Heart right ventricle (tissue), 16 donors: Measurements from ENCODE around the gene GGTLC2. TPM values are rescaled to one million over a fixed set of nuclear protein-coding genes. Genes with fewer than 3 reads are reported as not detected.

ENCODE experiments used
- ATAC-seq, 8 donors: fragments of 200-7000 bp; cut with Tn5 transposase; one replicate each; pipeline ENCODE4 v1.9.1; 2020; ENCODE audit warnings: mild to moderate bottlenecking in 8 of 8, moderate library complexity in 8 of 8, moderate number of reproducible peaks in 1 of 8
- DNase-seq, 2 donors: peaks; one replicate each; pipeline ENCODE4 v3.0.0-alpha.2; 2020
- H3K27ac ChIP-seq, 10 donors: fragments of 200-600 bp; sonication (generic) in 2 of 10; one replicate each; pipeline versions ENCODE4 v1.5.0 to v1.8.0; 2020 to 2022; ENCODE audit warnings: mild to moderate bottlenecking in 3 of 10
- H3K27me3 ChIP-seq, 7 donors: fragments of 200-600 bp; one replicate each; pipeline ENCODE4 v1.8.0; 2021 to 2022; ENCODE audit warnings: mild to moderate bottlenecking in 2 of 7
- H3K36me3 ChIP-seq, 9 donors: fragments of 200-600 bp; sonication (generic) in 1 of 9; one replicate each; pipeline versions ENCODE4 v1.5.0 to v1.8.0; 2020 to 2022; ENCODE audit warnings: mild to moderate bottlenecking in 2 of 9
- H3K4me1 ChIP-seq, 9 donors: fragments of 200-600 bp; sonication (generic) in 1 of 9; one replicate each; pipeline versions ENCODE4 v1.5.0 to v1.8.0; 2020 to 2022; ENCODE audit warnings: mild to moderate bottlenecking in 4 of 9
- H3K4me3 ChIP-seq, 10 donors: fragments of 200-600 bp; sonication (generic) in 2 of 10; one replicate each; pipeline versions ENCODE4 v1.5.0 to v1.8.0; 2020 to 2022; ENCODE audit warnings: mild to moderate bottlenecking in 7 of 10, moderate library complexity in 2 of 10
- H3K9me3 ChIP-seq, 11 donors: fragments of 200-600 bp in 10 of 11; sonication (generic) in 2 of 11; one replicate each; pipeline versions ENCODE4 v1.5.0 to v1.8.0; 2013 to 2022; ENCODE audit warnings: mild to moderate bottlenecking in 2 of 11, control low read depth in 1 of 11, moderate library complexity in 1 of 11
- WGBS, 2 donors: extraction: QIAGEN DNeasy Blood & Tissue Kit; methylation state at CpG; one replicate each; pipeline ENCODE4 v1.1.7; 2013; ENCODE audit warnings: inconsistent platforms in 1 of 2; 5-methylcytosine and 5-hydroxymethylcytosine counted together
- intact Hi-C, 10 donors: fragments of 100-400 bp; cut with DNase I; formaldehyde crosslinking; loops; one replicate each; pipeline versions ENCODE4 v1.11.1 to v1.14.2; 2022
- polyA plus RNA-seq, 2 donors: library from polyadenylated mRNA; stranded (reverse); fragments of 200-250 nt; gene quantifications; one replicate each; pipeline ENCODE4 v1.2.3, GENCODE V29; 2013
- total RNA-seq, 10 donors: library from RNA; stranded (reverse); fragmentation: NEBNext Ultra II Directional in 3 of 10; extraction: Animal tissue kit (Norgen Biotek cat#: 25700) in 3 of 10; gene quantifications; one replicate each; pipeline versions ENCODE4 v1.2.1 to v1.2.4, GENCODE V29; 2021 to 2023
- TF ChIP-seq, protein P1 (sequence below), 9 donors: fragments of 200-600 bp; sonication (generic) in 2 of 9; IDR thresholded peaks; one replicate each; pipeline versions ENCODE4 v1.5.0 to v1.8.0; 2021 to 2022; ENCODE audit warnings: antibody characterized with exemption in 9 of 9, mild to moderate bottlenecking in 5 of 9, moderate library complexity in 1 of 9
- donor health status: Arrhythmogenic right ventricular cardiomyopathy.
- donor health status: ischemic (EF 13 %, LVEDD 7.1; RV severe dilation, severe dysfunction).
- donor health status: healthy with polysubstance abuse.
- donor health status: DM: no; HTN: yes; CAD: no.
- donor health status: DM: no; HTN: no; CAD: no.
- donor health status: ischemic (EF 25% LVEDD 6.9; RV normal size, moderate dysfunction).
- donor health status: ischemic (EF 25% LVEDD 5.7; RV mildly dilated, moderate dysfunction).
- donor health status: healthy.
- donor health status: DM: yes; HTN: yes; CAD: no.
- donor health status: Ischemic cardiomyopathy.
- donor health status: ischemic (EF 35%, LVEDD 5.7; RV mildly dilated, moderate dysfunction).
- donor health status: nonischemic (EF 11% LVEDD 7.7; RV severe dilation, severe dysfunction).
- donor health status: DM: yes; HTN: yes; CAD: no.
- donor health status: PGD.
- donor health status: ischemic (EF 29% LVEDD 5.4; RV normal size, mild dysfunction).
- donor health status: nonischemic (EF 23%, LVEDD 6.1; RV moderate dilation, normal function).

The GGTLC2 gene
- total and polyA plus RNA-seq, 12 donors = not detected

DNA sequence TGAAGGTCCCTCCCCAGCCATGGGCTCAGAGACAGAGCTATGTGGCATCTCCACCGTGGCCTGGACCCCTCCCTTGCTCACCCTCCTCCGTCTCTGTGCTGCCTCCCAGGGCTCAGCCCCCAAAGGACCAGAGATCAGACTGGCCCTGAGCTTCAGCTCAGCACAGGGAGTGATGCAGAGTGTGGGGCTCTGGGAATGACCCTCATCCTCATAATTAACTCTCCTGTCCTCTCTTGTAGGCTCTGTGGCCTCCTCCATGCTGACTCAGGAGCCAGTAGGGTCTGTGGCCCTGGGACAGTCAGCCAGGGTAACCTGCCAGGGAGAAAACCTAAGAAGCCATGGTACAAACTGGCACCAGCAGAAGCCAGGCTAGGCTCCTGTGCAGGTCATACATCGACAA, 28.7 kb downstream of the GGTLC2 start:
- H3K27me3 ChIP-seq = peaks cover 0 to 18% (median 7%) of the 10 kb centered on the region in 7 donors
- H3K9me3 ChIP-seq = peaks cover 0 to 16% (median 4%) of the 10 kb centered on the region in 11 donors
- H3K27ac ChIP-seq = no peak overlapping the region
- ATAC-seq (no peak), DNase-seq (no peak)
- H3K4me3 ChIP-seq = no peak overlapping the region
- no peaks in the 10 kb centered on the region for H3K36me3 ChIP-seq
- H3K4me1 ChIP-seq = no peaks in the 10 kb centered on the region
- TF ChIP-seq, protein P1, sequence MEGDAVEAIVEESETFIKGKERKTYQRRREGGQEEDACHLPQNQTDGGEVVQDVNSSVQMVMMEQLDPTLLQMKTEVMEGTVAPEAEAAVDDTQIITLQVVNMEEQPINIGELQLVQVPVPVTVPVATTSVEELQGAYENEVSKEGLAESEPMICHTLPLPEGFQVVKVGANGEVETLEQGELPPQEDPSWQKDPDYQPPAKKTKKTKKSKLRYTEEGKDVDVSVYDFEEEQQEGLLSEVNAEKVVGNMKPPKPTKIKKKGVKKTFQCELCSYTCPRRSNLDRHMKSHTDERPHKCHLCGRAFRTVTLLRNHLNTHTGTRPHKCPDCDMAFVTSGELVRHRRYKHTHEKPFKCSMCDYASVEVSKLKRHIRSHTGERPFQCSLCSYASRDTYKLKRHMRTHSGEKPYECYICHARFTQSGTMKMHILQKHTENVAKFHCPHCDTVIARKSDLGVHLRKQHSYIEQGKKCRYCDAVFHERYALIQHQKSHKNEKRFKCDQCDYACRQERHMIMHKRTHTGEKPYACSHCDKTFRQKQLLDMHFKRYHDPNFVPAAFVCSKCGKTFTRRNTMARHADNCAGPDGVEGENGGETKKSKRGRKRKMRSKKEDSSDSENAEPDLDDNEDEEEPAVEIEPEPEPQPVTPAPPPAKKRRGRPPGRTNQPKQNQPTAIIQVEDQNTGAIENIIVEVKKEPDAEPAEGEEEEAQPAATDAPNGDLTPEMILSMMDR (IDR thresholded peaks at IDR 0.05) = no peak
- 58 to 68% methylated on average over 3 of the region's 3 CpGs for WGBS, 2 donors
- intact Hi-C loops = no loop called here

- 79 to 86% methylated on average over 2 of the region's 2 CpGs for WGBS, 2 donors
Observed at GRCh38 chr22:22673628-22674027, 29.2 kb downstream of the GGTLC2 start.

DNA sequence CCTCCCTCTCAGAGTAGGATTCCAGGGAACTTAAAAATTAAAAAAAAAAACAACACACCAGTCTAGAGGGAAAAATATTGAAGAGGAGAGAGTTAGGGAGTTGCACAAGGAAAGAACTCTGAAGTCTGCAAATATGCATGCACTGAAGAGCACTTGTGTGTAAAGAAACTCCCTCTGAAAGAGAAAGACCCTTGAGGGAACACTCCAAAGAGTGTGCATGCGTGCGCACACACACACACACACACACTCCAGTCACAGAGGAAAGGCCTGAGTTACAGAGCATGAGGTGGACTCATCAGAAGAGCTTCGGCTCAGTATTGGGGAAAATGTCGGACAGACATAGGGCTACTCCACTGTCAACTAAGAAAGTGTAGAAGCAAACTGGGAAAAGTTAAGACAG, 30.1 kb downstream of the GGTLC2 start:
- H3K9me3 ChIP-seq = peaks cover 0 to 13% (median 4%) of the 10 kb centered on the region in 11 donors
- TF ChIP-seq, protein P1 (IDR thresholded peaks at IDR 0.05) = no peak
- no peak for DNase-seq
- WGBS, 2 donors = 83 to 85% methylated on average over 4 of the region's 4 CpGs
- ATAC-seq = no peak
- peaks cover 0 to 18% (median 7%) of the 10 kb centered on the region in 7 donors for H3K27me3 ChIP-seq
- intact Hi-C loops = no loop called here
- H3K36me3 ChIP-seq = no peaks in the 10 kb centered on the region
- no peak overlapping the region for H3K4me3 ChIP-seq
- no peaks in the 10 kb centered on the region for H3K4me1 ChIP-seq
- H3K27ac ChIP-seq = no peak overlapping the region

More at GRCh38 chr22:22673628-22674027, 29.2 kb downstream of the GGTLC2 start:
- H3K4me1 ChIP-seq = no peaks in the 10 kb centered on the region
- DNase-seq = no peak
- ATAC-seq = no peak
- no peaks in the 10 kb centered on the region for H3K36me3 ChIP-seq
- H3K27ac ChIP-seq = no peak overlapping the region
- TF ChIP-seq, protein P1 (IDR thresholded peaks at IDR 0.05) = no peak
- peaks cover 0 to 18% (median 6%) of the 10 kb centered on the region in 7 donors for H3K27me3 ChIP-seq
- intact Hi-C loops = no loop called here
- no peak overlapping the region for H3K4me3 ChIP-seq
- peaks cover 0 to 16% (median 4%) of the 10 kb centered on the region in 11 donors for H3K9me3 ChIP-seq

DNA sequence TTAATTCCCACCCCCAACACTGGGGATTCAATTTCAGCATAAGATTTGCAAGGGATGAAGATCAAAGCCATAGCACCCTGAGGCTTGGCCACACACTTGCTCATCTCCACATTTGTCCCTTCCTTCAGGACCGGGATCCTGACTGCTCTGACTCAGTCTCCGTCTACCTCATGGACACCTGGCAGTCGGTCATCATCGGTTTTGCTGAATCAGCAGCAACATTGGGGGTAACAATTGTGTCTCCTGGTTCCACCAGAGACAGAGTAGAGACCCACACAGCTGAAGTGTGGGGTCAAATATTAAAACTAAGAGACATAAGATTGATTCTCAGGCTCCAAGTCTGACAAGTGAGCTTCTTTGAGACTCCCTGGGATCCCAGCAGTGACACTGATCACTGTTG, 34.6 kb downstream of the GGTLC2 start:
- 86 to 90% methylated on average over 4 of the region's 4 CpGs for WGBS, 2 donors
- no peaks in the 10 kb centered on the region for H3K9me3 ChIP-seq
- H3K27ac ChIP-seq = no peak overlapping the region
- intact Hi-C loops = no loop called here
- ATAC-seq = no peak
- no peak overlapping the region for H3K4me3 ChIP-seq
- DNase-seq = no peak
- TF ChIP-seq, protein P1 (IDR thresholded peaks at IDR 0.05) = no peak
- H3K36me3 ChIP-seq = no peaks in the 10 kb centered on the region
- peaks cover 0 to 11% (median 7%) of the 10 kb centered on the region in 7 donors for H3K27me3 ChIP-seq
- H3K4me1 ChIP-seq = peaks cover 0 to 7% (median 0%) of the 10 kb centered on the region in 9 donors
